GM18499 (cell line): ENCODE data around the gene PTPRT.

Experiments
- ATAC-seq: cut with Tn5 transposase; IDR thresholded peaks from one replicate; pipeline ENCODE4 v1.9.1; 2021; ENCODE audit warnings: moderate number of reproducible peaks; ENCODE audit not compliant: insufficient read depth, unreplicated experiment

Gene PTPRT

DNA sequence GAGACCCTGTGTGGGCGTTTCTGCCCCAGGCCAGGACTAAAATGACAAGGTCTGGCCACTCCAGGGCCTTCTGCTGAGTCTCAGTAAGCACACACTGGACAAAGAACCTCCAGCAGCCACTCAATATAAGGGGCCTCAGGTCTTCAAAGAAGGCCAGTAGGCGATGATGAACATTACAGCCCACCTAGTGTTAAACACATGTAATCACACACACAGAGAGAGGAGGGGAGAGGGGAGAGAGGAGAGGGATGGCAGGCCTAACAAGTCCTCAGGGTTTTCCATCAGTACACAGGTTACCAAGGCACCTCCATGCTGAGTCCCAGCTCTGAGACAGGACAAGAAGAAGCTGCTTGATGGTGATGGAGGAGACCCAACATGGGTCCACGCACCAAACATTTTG lies 325.6 kb downstream of the PTPRT start:
- ATAC-seq = no peak

DNA sequence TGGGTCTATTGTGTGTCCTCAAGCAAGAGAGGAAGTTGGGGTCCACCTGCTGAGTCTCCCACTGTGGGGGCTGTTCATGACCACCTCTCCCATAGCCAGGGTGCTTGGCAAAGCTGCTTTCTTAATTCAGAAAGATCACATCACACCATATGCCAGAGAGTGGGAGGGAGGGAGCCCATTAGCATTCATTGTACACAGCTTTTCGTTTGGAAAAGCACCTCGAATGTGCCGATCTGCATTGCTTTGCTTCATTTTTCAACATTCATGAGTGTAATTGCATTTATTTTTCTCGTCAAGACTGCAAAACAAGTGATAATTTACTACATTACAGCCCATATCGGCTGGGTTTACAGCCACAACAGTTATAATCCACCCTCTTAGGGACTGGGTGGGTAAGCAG lies 327.3 kb downstream of the PTPRT start:
- no peak for ATAC-seq

DNA sequence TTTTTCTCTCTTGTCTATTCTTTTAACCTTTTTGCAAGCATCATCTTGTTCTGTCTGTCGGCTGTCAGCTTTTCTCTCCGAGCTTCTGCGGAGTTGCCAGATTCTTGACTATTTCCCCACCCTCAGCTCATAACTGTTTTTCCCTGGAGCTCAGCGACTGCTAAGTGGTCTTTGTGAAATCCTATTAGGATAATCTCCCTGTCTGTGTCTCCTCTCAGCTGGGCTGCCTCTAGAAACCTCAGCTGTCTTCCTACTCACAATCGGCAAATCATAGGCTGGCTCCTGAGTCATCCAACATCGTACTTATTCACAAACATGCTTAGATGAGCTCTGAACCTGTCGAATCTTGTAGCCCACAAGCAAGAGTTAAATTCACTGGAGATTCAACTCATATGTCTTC lies 332.3 kb downstream of the PTPRT start:
- ATAC-seq = no peak

DNA sequence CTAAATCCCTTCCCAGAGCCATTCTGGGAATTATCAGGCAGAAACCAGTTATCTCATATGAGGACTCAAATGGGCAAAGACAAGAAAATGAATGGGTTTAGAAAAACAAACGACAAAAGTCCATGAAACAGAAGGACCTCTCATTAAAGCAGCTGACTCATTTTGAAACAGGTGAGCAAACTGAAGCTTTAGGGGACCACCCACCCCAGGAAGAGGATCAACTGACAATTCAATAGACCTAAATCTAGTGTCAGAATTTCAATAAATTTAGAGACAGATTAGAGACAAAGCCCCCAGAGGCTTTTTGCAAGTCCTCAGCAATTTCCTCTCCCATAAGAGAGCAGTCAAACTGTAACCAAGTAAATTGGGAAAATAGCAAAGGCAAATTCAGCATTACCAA lies 333.8 kb downstream of the PTPRT start:
- ATAC-seq = no peak

DNA sequence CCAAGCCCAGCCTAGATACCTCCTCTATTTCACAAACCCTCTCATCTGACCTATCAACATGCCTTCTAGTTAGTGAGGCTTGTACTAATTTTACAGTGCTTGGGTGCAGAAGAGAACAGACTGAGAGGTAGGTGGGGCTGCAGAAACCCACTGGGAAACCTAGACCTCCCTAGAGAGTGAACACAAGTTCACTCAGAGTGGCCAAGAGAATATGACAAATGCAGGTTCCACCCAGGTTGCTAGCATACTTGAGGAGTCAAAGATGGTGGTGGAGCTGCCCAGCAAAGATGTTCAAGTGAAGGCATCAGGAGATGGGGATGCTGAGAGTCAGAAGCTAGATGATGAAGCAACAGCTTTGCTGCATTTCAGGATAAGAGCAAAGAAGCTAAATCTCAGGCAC lies 337.0 kb downstream of the PTPRT start:
- no peak for ATAC-seq

DNA sequence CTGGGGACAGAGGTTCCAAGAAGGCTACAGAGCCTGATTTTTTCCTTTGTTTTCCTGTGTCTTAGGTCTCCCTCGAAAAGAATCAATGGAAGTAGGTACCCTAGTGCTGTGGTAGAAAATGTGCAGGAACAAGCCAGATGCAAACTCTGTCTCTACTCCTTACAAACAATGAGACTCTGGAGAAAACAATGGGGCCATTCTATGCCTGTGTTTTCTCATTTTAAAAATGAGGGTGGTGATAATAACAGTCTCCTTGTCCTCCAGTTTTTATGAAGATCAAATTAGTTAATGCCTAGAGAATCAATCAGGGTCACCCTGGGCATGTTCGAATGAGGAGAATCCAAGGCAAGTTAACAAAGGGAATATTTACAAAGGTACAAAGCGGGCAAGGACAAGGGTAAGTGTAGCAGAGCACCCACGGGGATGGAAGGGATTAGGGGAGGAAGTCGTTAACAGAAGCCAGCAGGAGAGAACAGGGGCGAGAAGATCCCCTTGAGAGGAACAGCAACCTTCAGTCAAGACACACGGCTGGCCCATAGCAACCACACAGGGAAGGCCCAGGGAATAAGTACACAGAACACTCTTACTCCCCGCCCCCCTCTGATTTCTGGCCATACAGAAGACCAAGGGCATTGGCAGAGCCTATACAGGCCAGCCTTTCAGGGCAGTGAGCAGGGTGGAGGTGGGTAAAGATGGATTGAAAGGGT lies 342.8 kb downstream of the PTPRT start:
- ATAC-seq = no peak

DNA sequence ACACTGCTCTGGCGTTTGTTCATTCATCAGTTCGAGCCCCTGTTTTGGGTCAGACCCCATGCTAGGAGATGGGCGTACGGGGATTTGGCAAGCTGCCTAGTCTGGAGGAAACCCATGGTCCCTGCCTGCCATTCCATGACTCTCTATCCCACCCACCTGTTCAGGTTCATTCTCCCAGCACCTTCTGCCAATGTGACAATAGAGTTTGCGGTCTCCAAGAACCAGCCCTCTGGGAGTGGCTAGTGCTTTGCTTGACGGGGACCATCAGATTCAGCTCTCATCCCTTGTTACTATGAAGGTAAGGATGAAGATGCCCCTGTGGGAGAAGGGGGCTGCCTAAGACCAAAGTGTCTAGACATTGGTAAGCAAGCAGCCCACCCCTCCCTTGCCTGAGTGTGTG lies 345.0 kb downstream of the PTPRT start:
- ATAC-seq = no peak

DNA sequence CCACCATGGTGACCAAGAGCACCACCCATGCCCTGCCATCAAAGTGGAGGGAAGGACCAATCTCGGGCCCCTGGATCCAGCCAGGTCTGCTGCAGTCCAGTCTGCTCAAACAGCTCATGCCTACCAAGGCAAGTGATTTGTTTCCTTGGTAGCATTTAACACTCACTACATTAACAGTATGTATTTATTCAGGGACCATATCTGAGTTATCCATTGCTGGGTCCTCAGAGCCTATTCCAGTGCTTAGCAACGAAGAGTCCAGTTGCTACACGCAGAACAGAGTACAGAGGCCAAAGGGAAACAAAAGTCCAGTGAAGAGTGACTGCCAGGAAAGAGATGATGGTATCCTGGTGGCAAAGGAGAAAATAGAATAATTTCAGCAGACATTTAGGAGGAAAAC lies 352.2 kb downstream of the PTPRT start:
- no peak for ATAC-seq

DNA sequence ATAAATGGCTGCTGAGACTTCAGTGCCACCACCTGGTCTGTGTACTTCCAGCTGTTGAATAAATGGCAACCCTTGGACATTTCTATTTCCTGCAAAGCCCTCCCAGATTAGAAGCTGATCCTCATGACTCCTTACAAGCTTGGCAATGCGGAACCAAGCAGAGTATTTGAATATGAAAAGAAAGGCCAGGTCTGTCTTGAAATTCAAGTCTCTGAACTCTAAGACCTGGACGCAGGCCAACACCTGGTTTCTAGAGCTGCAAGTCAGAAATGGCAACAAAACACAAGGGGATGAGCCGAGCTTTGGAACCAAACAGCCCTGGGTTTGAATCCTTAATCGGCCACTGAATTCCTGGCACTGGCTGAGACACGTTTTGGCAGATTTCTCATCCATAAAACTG lies 353.4 kb downstream of the PTPRT start:
- no peak for ATAC-seq

DNA sequence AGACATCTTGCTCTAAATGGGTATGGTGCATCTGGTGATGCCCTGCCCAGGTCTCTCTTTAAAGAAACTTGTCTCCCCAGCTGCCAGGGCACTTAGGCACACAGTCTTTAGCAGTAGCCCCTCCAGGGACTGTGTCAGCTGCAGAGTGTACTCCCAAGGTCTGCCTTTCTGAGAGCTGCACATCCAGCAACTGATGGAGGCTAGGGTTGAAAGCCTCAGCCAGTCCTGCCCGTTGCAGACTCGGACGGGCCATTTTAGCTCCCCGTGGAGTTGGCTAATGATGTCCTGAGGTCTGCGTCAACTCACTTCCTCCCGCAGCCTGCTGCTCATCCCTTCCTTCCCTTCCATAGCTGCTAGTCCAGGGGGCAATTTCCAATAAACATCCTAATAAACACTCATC lies 381.8 kb downstream of the PTPRT start:
- ATAC-seq = no peak

DNA sequence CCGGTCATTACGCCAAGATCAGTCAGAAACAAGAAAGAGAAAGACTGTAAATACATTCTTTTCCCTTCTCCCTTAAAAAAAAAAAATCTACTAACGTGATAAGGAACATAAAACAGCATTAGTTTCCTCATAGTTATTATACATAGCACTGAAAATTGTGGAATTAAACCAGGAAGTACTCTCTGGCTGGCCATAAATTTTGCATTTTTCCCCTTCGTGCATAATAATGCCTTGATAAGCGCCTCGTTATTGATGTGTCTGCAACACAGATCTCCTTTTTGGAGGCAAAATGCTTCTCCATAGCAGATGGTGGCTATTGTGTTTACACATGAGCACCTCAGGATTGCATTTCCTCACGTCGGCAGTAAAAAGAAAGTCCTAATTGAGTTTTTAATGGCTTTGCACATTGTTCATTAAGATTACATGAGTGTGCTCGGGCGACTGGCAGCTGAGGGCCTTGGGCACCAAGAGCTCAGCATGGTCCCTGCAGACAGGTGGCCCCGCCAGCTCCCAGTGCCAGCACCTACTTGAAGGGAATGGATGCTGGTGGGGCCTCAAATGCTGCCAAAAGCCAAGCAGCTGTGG lies 394.5 kb downstream of the PTPRT start:
- no peak for ATAC-seq

DNA sequence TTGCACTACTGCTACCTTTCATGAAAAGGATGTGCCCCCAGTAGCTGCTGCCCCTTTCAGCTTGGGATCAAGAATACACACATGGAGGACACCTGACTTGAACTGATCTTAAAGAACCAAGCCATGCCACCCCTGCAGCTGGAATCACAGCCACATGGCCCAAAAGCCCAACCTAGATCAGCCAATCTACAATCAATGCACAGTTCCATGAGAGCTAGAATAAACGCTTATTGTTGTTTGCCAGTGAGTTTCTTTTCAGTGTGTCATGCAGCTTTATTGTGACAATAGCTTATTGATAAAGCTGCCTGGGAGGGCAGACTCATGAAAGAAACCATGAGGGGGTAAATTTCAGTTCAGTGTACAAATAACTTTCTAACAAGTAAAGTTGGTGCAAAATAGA lies 397.7 kb downstream of the PTPRT start:
- ATAC-seq = no peak

DNA sequence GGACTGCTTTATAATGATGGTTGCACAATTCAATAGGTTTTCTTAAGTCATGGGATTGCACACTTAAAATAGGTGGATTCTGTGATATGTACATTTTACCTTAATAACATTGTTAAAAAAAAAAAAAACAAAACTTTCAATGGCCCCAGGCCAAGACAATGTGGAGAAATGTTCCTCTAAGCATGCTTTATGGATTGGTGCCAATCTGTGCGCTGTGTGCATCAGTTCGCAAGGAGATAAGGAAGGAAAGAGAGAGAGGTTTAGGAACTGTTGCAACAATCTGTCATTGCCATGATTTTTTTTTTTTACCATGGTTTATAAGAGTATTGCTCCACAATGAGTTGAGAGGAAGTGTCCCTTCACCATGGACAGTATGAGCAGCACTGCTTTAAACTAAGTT lies 399.6 kb downstream of the PTPRT start:
- no peak for ATAC-seq

DNA sequence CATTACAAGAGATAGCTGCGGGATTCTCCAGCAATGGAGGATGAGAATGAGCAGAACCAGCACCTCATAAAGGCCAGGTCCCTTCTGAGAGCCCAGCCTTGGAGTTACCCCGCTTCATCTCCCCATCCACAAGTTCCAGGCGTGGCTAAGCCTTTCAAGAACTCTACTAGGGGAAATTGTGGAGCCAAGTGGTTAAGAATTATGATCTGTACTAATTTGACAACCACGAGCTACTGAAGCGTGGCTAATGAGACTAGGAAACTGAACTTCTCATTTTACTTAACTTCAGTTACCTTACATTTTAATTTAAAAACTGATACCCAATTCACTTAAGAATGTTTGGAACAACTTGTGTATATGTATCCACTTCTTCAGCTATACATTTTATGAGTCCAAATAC lies 401.0 kb downstream of the PTPRT start:
- ATAC-seq = no peak

DNA sequence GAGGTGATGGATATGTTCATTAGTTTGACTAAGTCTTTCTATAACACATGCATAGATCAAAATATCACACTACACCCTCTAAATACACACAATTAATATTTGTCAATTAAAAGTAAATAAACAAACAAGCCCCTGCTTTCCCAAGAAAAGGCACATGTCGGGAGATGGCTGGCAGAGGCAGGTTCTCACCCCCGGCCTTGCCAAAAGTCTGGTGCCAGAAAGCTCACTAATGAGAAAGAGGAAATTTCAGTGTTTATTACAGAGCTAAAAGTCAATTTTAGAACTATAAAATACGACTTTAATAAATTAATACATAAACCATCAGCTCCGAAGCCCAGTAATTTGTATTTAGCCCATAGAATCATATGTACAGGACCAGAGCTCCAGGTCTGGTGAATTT lies 404.7 kb downstream of the PTPRT start:
- ATAC-seq = no peak

DNA sequence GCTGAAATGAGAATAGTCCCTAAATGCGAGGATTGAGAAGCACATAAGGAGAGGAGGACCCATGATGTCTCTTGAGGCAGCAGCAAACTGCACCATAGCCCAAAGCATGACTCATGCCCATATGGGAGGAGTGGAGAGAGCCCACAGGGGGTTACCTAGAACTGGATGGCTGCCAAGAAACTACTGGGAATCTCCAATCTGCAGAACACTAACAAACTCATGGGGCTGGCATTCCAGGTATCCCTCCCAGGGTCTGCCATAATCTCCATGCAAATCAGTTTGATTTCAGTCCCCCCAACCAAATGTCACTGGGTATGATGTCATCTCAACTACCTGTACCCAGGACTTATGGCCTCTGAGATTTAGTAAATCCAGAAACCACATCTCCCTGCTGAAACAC lies 410.5 kb downstream of the PTPRT start:
- no peak for ATAC-seq

DNA sequence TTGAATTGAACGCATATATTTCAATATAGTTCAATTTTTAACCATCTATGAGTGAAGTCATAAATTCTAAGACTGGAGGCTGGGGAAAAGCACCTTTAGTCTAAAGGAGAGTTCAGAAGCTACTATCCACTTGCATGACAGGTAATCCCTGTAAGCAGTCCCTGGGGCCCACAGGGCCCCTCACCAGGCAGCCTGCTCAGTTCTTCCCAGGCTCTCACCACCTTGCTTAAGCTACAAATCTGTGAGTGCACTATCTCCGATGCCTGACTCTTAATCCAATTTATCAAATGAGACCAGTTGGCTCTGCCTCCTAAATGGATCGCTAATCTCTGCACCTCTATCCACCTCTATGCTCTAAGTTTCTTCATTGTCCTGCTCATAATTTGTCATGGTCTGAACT lies 413.8 kb downstream of the PTPRT start:
- ATAC-seq = no peak

DNA sequence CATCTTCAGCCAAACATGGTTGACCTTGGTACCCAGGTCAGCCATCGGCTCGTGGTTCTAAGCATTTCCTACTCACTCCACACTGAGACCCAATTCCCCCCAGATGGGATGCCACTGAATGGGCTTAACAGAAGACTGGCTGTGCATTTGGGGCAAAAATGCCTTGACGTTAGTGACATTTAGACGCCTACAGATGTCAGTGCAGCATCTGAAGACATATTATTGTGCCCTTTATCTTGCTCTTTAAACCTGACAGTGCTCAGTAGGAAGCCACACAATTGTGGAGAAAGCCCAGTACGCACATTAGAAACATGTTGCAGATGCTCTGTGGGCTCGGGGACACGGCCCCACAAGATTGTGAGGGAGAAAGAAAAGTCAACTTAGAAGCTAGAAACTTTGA lies 414.7 kb downstream of the PTPRT start:
- ATAC-seq = no peak

DNA sequence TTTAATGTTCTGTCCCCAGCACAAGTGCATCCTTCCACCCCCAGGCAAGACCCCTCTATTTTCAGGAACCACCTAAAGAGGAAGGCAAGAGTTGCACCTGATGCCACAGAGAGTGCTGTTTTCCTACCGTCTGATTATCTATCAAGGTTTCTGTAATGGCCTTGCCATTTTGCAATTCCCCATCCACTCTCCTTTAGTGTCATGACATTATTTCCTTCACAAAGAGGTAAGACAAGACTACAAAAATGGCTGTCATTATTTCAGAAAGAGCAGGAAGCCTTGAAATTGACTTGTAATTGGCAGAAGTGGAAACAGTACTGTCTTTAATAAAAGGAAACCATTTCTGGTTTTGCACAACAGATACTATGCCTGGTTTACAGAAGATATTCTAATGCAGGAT lies 426.7 kb downstream of the PTPRT start:
- no peak for ATAC-seq

DNA sequence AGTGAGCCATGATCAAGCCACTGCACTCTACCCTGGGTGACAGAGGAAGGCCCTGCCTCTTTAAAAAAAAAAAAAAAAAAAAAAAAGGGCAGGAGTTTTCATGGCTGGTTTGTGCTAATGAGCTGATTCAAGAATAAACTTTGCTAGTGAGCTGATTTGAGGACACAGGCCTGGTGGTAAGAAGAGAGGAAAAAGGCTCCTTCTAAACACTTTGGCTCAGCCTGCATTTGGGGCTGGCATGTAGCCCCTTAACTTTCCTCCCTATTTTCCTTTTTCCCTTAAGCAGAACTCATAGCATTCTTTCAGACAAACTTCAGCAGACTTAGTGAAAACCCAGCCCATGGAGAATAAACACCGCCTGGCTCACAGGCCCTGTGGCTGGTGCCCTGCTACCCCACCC lies 432.7 kb downstream of the PTPRT start:
- ATAC-seq = no peak

DNA sequence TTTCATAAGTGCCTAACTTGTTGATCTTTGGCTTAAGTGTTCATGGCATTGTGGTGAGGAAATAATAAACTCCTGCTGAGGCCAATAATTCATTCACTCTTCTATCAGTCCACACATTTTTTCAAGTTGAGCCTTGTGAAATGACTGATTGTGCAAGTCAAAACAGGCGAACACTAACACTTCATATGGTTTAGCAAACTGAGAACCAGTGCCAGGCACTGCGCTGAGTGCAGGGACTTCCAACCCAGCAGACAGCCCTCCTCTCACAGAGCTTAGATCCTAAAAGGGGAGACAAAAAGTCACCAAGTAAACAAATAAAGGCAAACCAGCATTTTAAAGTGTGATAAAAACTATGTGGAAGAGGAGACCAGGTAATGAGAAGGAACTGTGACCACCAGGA lies 435.0 kb downstream of the PTPRT start:
- ATAC-seq = no peak

DNA sequence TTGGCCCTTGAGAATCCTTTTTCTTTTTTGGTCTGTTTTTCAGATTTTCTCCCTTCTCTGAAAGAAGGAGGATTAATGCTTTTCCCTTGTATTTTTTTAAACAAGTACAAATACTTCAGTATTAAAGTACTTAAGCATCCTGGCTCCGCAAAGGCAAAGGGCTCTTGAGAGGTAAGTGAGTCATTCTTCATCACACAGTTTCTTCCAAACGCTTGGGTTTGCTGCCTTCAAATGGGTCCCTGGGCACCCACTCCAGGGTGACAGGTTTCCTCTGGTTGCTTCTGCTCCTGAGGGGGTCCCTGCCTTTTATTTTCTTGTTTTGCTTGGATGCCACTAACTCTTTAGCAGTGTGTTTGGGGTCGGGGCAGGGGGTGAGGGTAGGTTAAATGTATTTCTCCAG lies 437.1 kb downstream of the PTPRT start:
- no peak for ATAC-seq

DNA sequence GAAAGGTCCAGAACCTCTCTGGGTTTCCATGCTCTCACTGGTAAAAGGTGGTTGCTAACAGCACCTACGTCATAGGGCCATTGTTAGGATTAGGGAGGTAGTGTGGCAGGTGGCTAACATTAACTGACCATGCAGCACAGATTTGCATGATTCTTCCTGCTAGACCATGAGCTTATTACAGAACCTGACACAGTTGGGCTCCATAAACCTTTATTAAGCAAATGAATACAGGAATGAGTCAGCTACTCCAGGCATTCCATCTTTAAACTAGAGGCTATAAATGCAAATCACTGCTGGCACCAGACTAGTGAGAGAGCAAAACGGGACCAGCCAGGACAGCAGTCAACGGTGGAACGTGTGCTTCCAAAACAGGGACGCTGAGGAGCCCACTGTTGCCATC lies 440.1 kb downstream of the PTPRT start:
- ATAC-seq = no peak
